ENCODE data around the gene PPP2R3C. TPM values are rescaled to one million over a fixed set of nuclear protein-coding genes. Genes with fewer than 3 reads are reported as not detected.
"Not testable (repeated sequence)": the region's sequence is repeated elsewhere in the genome, so short reads cannot be mapped to it uniquely, and the experiment has no call there.

Gene PPP2R3C
- total RNA-seq, 1 donor from 2014 or later, result 47.1 TPM

GRCh38 chr14:35073486-35073885 lies 48.3 kb downstream of the PPP2R3C start:
- Mint-ChIP-seq H3K4me1 (ENCODE audit: low read depth) (no peaks in the 10 kb centered on the region), H3K36me3 (ENCODE audit: insufficient read depth) (peaks cover 34% of the 10 kb centered on the region), H3K27me3 (no peaks in the 10 kb centered on the region), H3K27ac (peak overlapping the region; percentile 30), H3K9me3 (ENCODE audit: low read depth) (peaks cover 3% of the 10 kb centered on the region), H3K4me3 (ENCODE audit: low read depth) (no peak overlapping the region)
- no peak for TF ChIP-seq CTCF (IDR thresholded peaks at IDR 0.05; ENCODE audit: unreplicated experiment)
- DNase-seq (ENCODE audit: low spot score, unreplicated experiment), result no peak

GRCh38 chr14:35072226-35072625 lies 49.6 kb downstream of the PPP2R3C start:
- Mint-ChIP-seq H3K27ac (no peak overlapping the region), H3K36me3 (ENCODE audit: insufficient read depth) (peaks cover 39% of the 10 kb centered on the region), H3K9me3 (ENCODE audit: low read depth) (peaks cover 3% of the 10 kb centered on the region), H3K4me1 (ENCODE audit: low read depth) (no peaks in the 10 kb centered on the region), H3K27me3 (no peaks in the 10 kb centered on the region), H3K4me3 (ENCODE audit: low read depth) (no peak overlapping the region)
- TF ChIP-seq CTCF (IDR thresholded peaks at IDR 0.05; ENCODE audit: unreplicated experiment), result no peak
- no peak for DNase-seq (ENCODE audit: low spot score, unreplicated experiment)

GRCh38 chr14:35068238-35069012 lies 53.4 kb downstream of the PPP2R3C start:
- Mint-ChIP-seq H3K4me3 (ENCODE audit: low read depth) (no peak overlapping the region), H3K9me3 (ENCODE audit: low read depth) (peaks cover 3% of the 10 kb centered on the region), H3K4me1 (ENCODE audit: low read depth) (no peaks in the 10 kb centered on the region), H3K27me3 (no peaks in the 10 kb centered on the region), H3K27ac (peak overlapping the region; percentile 6), H3K36me3 (ENCODE audit: insufficient read depth) (peaks cover 26% of the 10 kb centered on the region)
- no peak for TF ChIP-seq CTCF (IDR thresholded peaks at IDR 0.05; ENCODE audit: unreplicated experiment)
- DNase-seq (ENCODE audit: low spot score, unreplicated experiment), result no peak

- not testable (repeated sequence) for H3K4me3 Mint-ChIP-seq (ENCODE audit: low read depth); H3K27ac Mint-ChIP-seq; H3K4me1 Mint-ChIP-seq (ENCODE audit: low read depth); DNase-seq (ENCODE audit: low spot score, unreplicated experiment); H3K27me3 Mint-ChIP-seq; H3K9me3 Mint-ChIP-seq (ENCODE audit: low read depth)
- peaks cover 18% of the 10 kb centered on the region for H3K36me3 Mint-ChIP-seq (ENCODE audit: insufficient read depth)
Observed at GRCh38 chr14:35065731-35066130, 56.1 kb downstream of the PPP2R3C start.

- H3K36me3 Mint-ChIP-seq (ENCODE audit: insufficient read depth); H3K27ac Mint-ChIP-seq; H3K4me1 Mint-ChIP-seq (ENCODE audit: low read depth); DNase-seq (ENCODE audit: low spot score, unreplicated experiment); H3K4me3 Mint-ChIP-seq (ENCODE audit: low read depth); H3K27me3 Mint-ChIP-seq; H3K9me3 Mint-ChIP-seq (ENCODE audit: low read depth): not testable (repeated sequence)
Observed at GRCh38 chr14:35061113-35061791, 60.5 kb downstream of the PPP2R3C start.

- H3K4me1 Mint-ChIP-seq (ENCODE audit: low read depth), result peaks cover 7% of the 10 kb centered on the region
- DNase-seq (ENCODE audit: low spot score, unreplicated experiment), result no peak
- H3K9me3 Mint-ChIP-seq (ENCODE audit: low read depth), result no peaks in the 10 kb centered on the region
- H3K4me3 Mint-ChIP-seq (ENCODE audit: low read depth), result no peak overlapping the region
- no peak overlapping the region for H3K27ac Mint-ChIP-seq
- no peak for TF ChIP-seq CTCF (IDR thresholded peaks at IDR 0.05; ENCODE audit: unreplicated experiment)
- peaks cover 9% of the 10 kb centered on the region for H3K36me3 Mint-ChIP-seq (ENCODE audit: insufficient read depth)
- H3K27me3 Mint-ChIP-seq, result no peaks in the 10 kb centered on the region
Observed at GRCh38 chr14:35052637-35053036, 69.2 kb downstream of the PPP2R3C start.
